ENCODE results near the gene SYT7. TPM values are rescaled to one million over a fixed set of nuclear protein-coding genes. Genes with fewer than 3 reads are reported as not detected.
A peak's percentile ranks its signal among the peaks of the same experiment; 100 is the strongest.

SYT7 gene
- total and polyA plus RNA-seq, 2 of the 4 experiments (the other 2 are of a cell fraction): under 0.01 to 0.19 TPM

DNA sequence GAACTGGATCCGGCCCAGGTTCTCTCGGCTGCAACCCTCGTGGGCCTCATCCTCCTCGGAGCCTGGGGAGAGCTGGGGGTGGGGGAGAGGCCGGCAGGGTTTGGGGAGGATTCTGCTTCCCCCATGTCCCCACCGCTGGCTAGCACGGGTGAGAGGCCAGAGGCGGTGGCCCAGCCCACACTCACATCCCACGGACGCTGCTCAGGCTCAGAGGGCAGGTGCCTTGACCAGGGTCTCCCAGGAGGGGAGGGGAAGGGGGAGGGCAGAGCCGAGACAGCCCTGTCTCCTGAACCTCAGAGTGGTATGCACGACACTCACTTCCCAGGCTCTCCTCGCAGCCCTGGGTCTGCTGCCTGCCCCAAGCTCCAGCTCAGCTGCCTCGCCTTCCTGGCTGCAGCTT, 52.8 kb downstream of the SYT7 start:
- intact Hi-C loops (cut with micrococcal nuclease): no loop called here
- Histone ChIP-seq H3K27me3 (ENCODE audit: control insufficient read depth, insufficient read depth, low read length) (peaks cover 85% of the 10 kb centered on the region), H3K4me2 (ENCODE audit: low read depth, low read length) (no peak overlapping the region), H3K4me1 (ENCODE audit: control insufficient read depth, insufficient read depth, low read length) (no peaks in the 10 kb centered on the region), H2BK20ac (ENCODE audit: low read depth, low read length) (no peak overlapping the region), H4K20me1 (ENCODE audit: insufficient read depth, low read length) (no peaks in the 10 kb centered on the region), H3K27ac (ENCODE audit: insufficient read depth, low read length) (no peak overlapping the region), H3K4ac (ENCODE audit: low read depth, low read length) (no peak overlapping the region), H3K56ac (ENCODE audit: extremely low read depth, insufficient read depth, low read length) (no peak overlapping the region), H3K14ac (replicated peaks; ENCODE audit: low read depth, low read length) (no peak overlapping the region), H2BK5ac (ENCODE audit: low read depth, low read length, poor library complexity, severe bottlenecking) (no peak overlapping the region), H2AFZ (replicated peaks; ENCODE audit: low read length, poor library complexity) (peak overlapping the region; percentile 43), H3K79me1 (ENCODE audit: low read depth in 1 of 2, low read length in 2 of 2) (no peaks in the 10 kb centered on the region), H4K91ac (ENCODE audit: insufficient read depth, low read depth, low read length) (no peak overlapping the region), H3K23ac (ENCODE audit: low read depth, low read length) (no peak overlapping the region), H2BK120ac (ENCODE audit: low read depth, low read length) (no peak overlapping the region), H3K9me1 (ENCODE audit: insufficient read depth, low read length) (no peaks in the 10 kb centered on the region), H2BK15ac (ENCODE audit: low read depth, low read length) (no peak overlapping the region), H2AK5ac (ENCODE audit: low read depth, low read length) (no peak overlapping the region), H3K9ac (ENCODE audit: low read depth, low read length) (no peak overlapping the region), H4K8ac (ENCODE audit: low read depth in 2 of 2, low read length in 2 of 2) (no peak overlapping the region), H3K4me3 (ENCODE audit: insufficient read depth, low read depth, low read length) (no peak overlapping the region), H3K36me3 (ENCODE audit: control insufficient read depth, insufficient read depth, low read length) (no peaks in the 10 kb centered on the region), H4K5ac (ENCODE audit: low read depth, low read length) (no peak overlapping the region), H2AK9ac (replicated peaks; ENCODE audit: low read depth, low read length, poor library complexity) (no peak overlapping the region), H3K18ac (ENCODE audit: low read depth, low read length) (no peak overlapping the region), H3K9me3 (ENCODE audit: control insufficient read depth, insufficient read depth, low read length) (0 out of 2 replicates have a peak, but pooled peaks cover 2% of the 10 kb centered on the region)
- TF ChIP-seq CHD1 (IDR thresholded peaks at IDR 0.05; ENCODE audit: low read depth, low read length): no peak
- TF ChIP-seq, protein P1, sequence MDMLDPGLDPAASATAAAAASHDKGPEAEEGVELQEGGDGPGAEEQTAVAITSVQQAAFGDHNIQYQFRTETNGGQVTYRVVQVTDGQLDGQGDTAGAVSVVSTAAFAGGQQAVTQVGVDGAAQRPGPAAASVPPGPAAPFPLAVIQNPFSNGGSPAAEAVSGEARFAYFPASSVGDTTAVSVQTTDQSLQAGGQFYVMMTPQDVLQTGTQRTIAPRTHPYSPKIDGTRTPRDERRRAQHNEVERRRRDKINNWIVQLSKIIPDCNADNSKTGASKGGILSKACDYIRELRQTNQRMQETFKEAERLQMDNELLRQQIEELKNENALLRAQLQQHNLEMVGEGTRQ (IDR thresholded peaks at IDR 0.05; ENCODE audit: low read depth, low read length): no peak
- dilution Hi-C loops (cut with HindIII; ENCODE audit: low sequenced_read_pairs, unreplicated experiment): no loop called here
- DNase-seq (no peak), ATAC-seq (ENCODE audit: low read depth) (no peak)
- BruUV-seq (replicated peaks): no TSS peak
- in situ Hi-C loops (cut with MboI; ENCODE audit: low sequenced_read_pairs): no loop called here
- CTCF ChIA-PET: no interaction called here
- POLR2A ChIA-PET (ENCODE audit: unreplicated experiment): no interaction called here
- WGBS, 2 experiments (ENCODE audit: extremely low coverage in 2 of 2, insufficient read length in 1 of 2): no CpG with 5 or more reads among the region's 14 CpGs

Measured in IMR-90 (cell line).